Trophoblast cell (in vitro differentiated cells and primary cell): ENCODE results near the gene LBH.

Source experiments
- DNase-seq, 2 donors: peaks; one replicate each; pipeline ENCODE4 v3.0.0-alpha.2; 2016
- H2AFZ ChIP-seq: 2 replicates; pipeline ENCODE4 v1.6.1; 2013; ENCODE audit warnings: low read length, moderate library complexity, mild to moderate bottlenecking; ENCODE audit not compliant: insufficient read depth, poor library complexity
- H2AK5ac ChIP-seq: 2 replicates; pipeline ENCODE4 v1.6.1; 2013; ENCODE audit warnings: mild to moderate bottlenecking, low read length
- H2BK120ac ChIP-seq: 2 replicates; pipeline ENCODE4 v1.6.1; 2013; ENCODE audit warnings: low read length, mild to moderate bottlenecking, moderate library complexity; ENCODE audit not compliant: insufficient read depth, poor library complexity
- H2BK12ac ChIP-seq: 2 replicates; pipeline ENCODE4 v1.6.1; 2013; ENCODE audit warnings: mild to moderate bottlenecking, low read length, moderate library complexity
- H2BK5ac ChIP-seq: 2 replicates; pipeline ENCODE4 v1.6.1; 2013; ENCODE audit warnings: low read length, low read depth, moderate library complexity, mild to moderate bottlenecking; ENCODE audit not compliant: poor library complexity
- H3K14ac ChIP-seq: 2 replicates; pipeline ENCODE4 v1.6.1; 2013; ENCODE audit warnings: mild to moderate bottlenecking, low read length
- H3K18ac ChIP-seq: 2 replicates; pipeline ENCODE4 v1.6.1; 2013; ENCODE audit warnings: mild to moderate bottlenecking, low read length
- H3K23ac ChIP-seq: 2 replicates; pipeline ENCODE4 v1.6.1; 2013; ENCODE audit warnings: low read length
- H3K27ac ChIP-seq: 2 replicates; pipeline ENCODE4 v1.5.1; 2013; ENCODE audit warnings: low read depth, mild to moderate bottlenecking, inconsistent platforms, low read length, moderate library complexity
- H3K27me3 ChIP-seq: 2 replicates; pipeline ENCODE4 v1.6.1; 2013; ENCODE audit warnings: inconsistent platforms, mild to moderate bottlenecking, low read length, moderate library complexity; ENCODE audit not compliant: insufficient read depth
- H3K36me3 ChIP-seq, 2 experiments: 1 replicate in 1 of 2; 2 replicates in 1 of 2; pipeline ENCODE4 v1.6.1; 2013; ENCODE audit warnings: low read length in 2 of 2, mild to moderate bottlenecking in 2 of 2, moderate library complexity in 1 of 2; ENCODE audit not compliant: insufficient read depth in 2 of 2, control insufficient read depth in 1 of 2
- H3K4ac ChIP-seq: 2 replicates; pipeline ENCODE4 v1.6.1; 2013; ENCODE audit warnings: low read depth, mild to moderate bottlenecking, low read length, moderate library complexity
- H3K4me1 ChIP-seq, 2 experiments: 1 replicate in 1 of 2; 2 replicates in 1 of 2; pipeline ENCODE4 v1.6.1; 2013; ENCODE audit warnings: low read length in 2 of 2, mild to moderate bottlenecking in 2 of 2, moderate library complexity in 1 of 2; ENCODE audit not compliant: insufficient read depth in 2 of 2, control insufficient read depth in 1 of 2
- H3K4me2 ChIP-seq: 2 replicates; pipeline ENCODE4 v1.6.1; 2013; ENCODE audit warnings: inconsistent platforms, mild to moderate bottlenecking, low read length, moderate library complexity
- H3K4me3 ChIP-seq: 2 replicates; pipeline ENCODE4 v1.5.1; 2013; ENCODE audit warnings: mild to moderate bottlenecking, low read depth, low read length, inconsistent platforms
- H3K79me1 ChIP-seq: one replicate; pipeline ENCODE4 v1.6.1; 2013; ENCODE audit warnings: low read length
- H3K79me2 ChIP-seq: 2 replicates; pipeline ENCODE4 v1.6.1; 2013; ENCODE audit warnings: low read length, mild to moderate bottlenecking; ENCODE audit not compliant: control insufficient read depth, insufficient read depth, poor library complexity
- H3K9ac ChIP-seq: 2 replicates; pipeline ENCODE4 v1.6.1; 2013; ENCODE audit warnings: mild to moderate bottlenecking, low read length
- H3K9me3 ChIP-seq: 2 replicates; pipeline ENCODE4 v1.6.1; 2013; ENCODE audit warnings: low read depth, mild to moderate bottlenecking, control low read depth, inconsistent platforms, low read length; ENCODE audit not compliant: insufficient read depth
- H4K12ac ChIP-seq: 2 replicates; pipeline ENCODE4 v1.6.1; 2013; ENCODE audit warnings: low read depth, mild to moderate bottlenecking, low read length, moderate library complexity
- H4K8ac ChIP-seq: 2 replicates; pipeline ENCODE4 v1.6.1; 2013; ENCODE audit warnings: low read depth, mild to moderate bottlenecking, low read length, moderate library complexity
- H4K91ac ChIP-seq: one replicate; pipeline ENCODE4 v1.6.1; 2013; ENCODE audit warnings: low read depth, mild to moderate bottlenecking, low read length, moderate library complexity
- WGBS: extraction: QIAGEN DNeasy Blood & Tissue Kit; methylation state at CpG from one replicate; pipeline ENCODE4 v1.1.7; 2013; ENCODE audit warnings: missing lambda C conversion rate; ENCODE audit not compliant: insufficient read length, insufficient coverage; ENCODE audit errors: extremely low coverage; 5-methylcytosine and 5-hydroxymethylcytosine counted together

LBH gene

DNA sequence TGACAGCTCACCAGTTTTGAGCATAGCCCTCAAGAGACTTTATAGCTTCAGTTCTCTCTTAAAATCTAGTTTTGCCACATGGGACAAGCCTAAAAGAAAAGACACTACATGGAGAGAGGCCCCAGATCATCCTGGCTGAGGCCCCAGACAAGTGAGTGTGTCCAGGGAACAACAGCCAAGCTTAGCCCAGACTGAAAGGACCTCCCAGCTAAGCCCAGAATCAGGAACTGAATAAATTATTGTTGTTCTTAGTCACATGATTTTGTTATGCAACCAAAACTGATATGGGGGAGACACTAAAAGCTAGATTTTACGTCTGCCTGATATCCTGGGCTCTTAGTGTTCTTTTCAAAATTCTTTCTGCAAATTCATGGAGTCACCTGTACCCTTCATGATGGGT is 29.3 kb upstream of the LBH start:
- WGBS = no CpG with 5 or more reads among the region's 1 CpG
- no peak overlapping the region for H2BK120ac ChIP-seq
- no peak overlapping the region for H3K18ac ChIP-seq
- H3K27ac ChIP-seq = no peak overlapping the region
- H3K9ac ChIP-seq = no peak overlapping the region
- no peak overlapping the region for H2BK5ac ChIP-seq
- DNase-seq = no peak
- no peak overlapping the region for H3K14ac ChIP-seq
- H3K4me3 ChIP-seq = no peak overlapping the region
- H3K79me2 ChIP-seq = no peaks in the 10 kb centered on the region
- H3K9me3 ChIP-seq = no peaks in the 10 kb centered on the region
- no peak overlapping the region for H3K23ac ChIP-seq
- no peak overlapping the region for H3K4me2 ChIP-seq
- no peaks in the 10 kb centered on the region for H3K27me3 ChIP-seq
- no peaks in the 10 kb centered on the region for H3K79me1 ChIP-seq
- no peaks in the 10 kb centered on the region for H3K4me1 ChIP-seq
- H3K36me3 ChIP-seq = no peaks in the 10 kb centered on the region
- H3K4ac ChIP-seq = no peak overlapping the region
- no peak overlapping the region for H2AFZ ChIP-seq
- no peak overlapping the region for H2BK12ac ChIP-seq
- H4K8ac ChIP-seq = no peak overlapping the region
- H4K91ac ChIP-seq = no peak overlapping the region
- no peak overlapping the region for H4K12ac ChIP-seq
- no peak overlapping the region for H2AK5ac ChIP-seq

- H2BK12ac ChIP-seq = no peak overlapping the region
- H3K27me3 ChIP-seq = no peaks in the 10 kb centered on the region
- H2AK5ac ChIP-seq = no peak overlapping the region
- WGBS = no CpG with 5 or more reads among the region's 7 CpGs
- no peaks in the 10 kb centered on the region for H3K4me1 ChIP-seq
- H2BK5ac ChIP-seq = no peak overlapping the region
- H3K4me2 ChIP-seq = no peak overlapping the region
- no peak overlapping the region for H3K4me3 ChIP-seq
- no peak overlapping the region for H4K12ac ChIP-seq
- no peak overlapping the region for H3K18ac ChIP-seq
- no peak overlapping the region for H3K27ac ChIP-seq
- H3K4ac ChIP-seq = no peak overlapping the region
- no peaks in the 10 kb centered on the region for H3K36me3 ChIP-seq
- no peak overlapping the region for H2AFZ ChIP-seq
- H4K8ac ChIP-seq = no peak overlapping the region
- DNase-seq = no peak
- no peak overlapping the region for H3K9ac ChIP-seq
- H3K14ac ChIP-seq = no peak overlapping the region
- H3K79me1 ChIP-seq = no peaks in the 10 kb centered on the region
- H3K23ac ChIP-seq = no peak overlapping the region
- H3K79me2 ChIP-seq = no peaks in the 10 kb centered on the region
- H3K9me3 ChIP-seq = no peaks in the 10 kb centered on the region
- no peak overlapping the region for H2BK120ac ChIP-seq
- H4K91ac ChIP-seq = no peak overlapping the region
Observed at GRCh38 chr2:30203156-30203555, 28.2 kb upstream of the LBH start.

DNA sequence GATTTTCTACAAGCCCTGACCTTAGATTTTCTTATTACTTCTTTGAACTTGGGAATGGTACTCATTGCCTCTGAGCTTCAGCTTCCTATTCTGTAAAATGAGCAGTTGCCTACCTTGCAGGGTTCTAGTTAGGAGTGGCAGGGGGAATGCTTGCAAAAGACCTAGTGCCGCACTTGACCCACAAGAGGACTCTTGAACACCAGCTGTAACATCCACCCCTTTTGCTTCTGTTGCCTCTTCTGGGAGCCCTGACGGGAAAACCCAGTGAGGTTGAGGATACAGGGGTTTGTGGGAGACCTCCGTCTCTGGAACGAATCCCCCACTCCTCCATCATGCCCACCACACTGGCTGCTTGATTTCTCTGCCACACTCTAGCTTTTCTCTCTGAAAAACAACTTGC is 27.1 kb upstream of the LBH start:
- Histone ChIP-seq H3K4me2 (no peak overlapping the region), H4K91ac (no peak overlapping the region), H3K27me3 (no peaks in the 10 kb centered on the region), H2AK5ac (no peak overlapping the region), H3K23ac (no peak overlapping the region), H3K9ac (no peak overlapping the region), H2AFZ (no peak overlapping the region), H3K4me3 (no peak overlapping the region), H4K12ac (no peak overlapping the region), H3K14ac (no peak overlapping the region), H3K27ac (no peak overlapping the region), H4K8ac (no peak overlapping the region), H2BK5ac (no peak overlapping the region), H2BK120ac (no peak overlapping the region), H3K79me2 (no peaks in the 10 kb centered on the region), H3K79me1 (no peaks in the 10 kb centered on the region), H3K36me3 (no peaks in the 10 kb centered on the region), H3K4ac (no peak overlapping the region), H3K9me3 (no peaks in the 10 kb centered on the region), H3K4me1 (no peaks in the 10 kb centered on the region), H3K18ac (no peak overlapping the region), H2BK12ac (no peak overlapping the region)
- DNase-seq = no peak
- WGBS = no CpG with 5 or more reads among the region's 4 CpGs

- no peaks in the 10 kb centered on the region for H3K4me1 ChIP-seq
- no peak overlapping the region for H3K4me3 ChIP-seq
- H3K9me3 ChIP-seq = no peaks in the 10 kb centered on the region
Observed at GRCh38 chr2:30205456-30205855, 25.9 kb upstream of the LBH start.

More at GRCh38 chr2:30205456-30205855, 25.9 kb upstream of the LBH start:
- Histone ChIP-seq H3K27ac (no peak overlapping the region), H2BK12ac (no peak overlapping the region), H3K9ac (no peak overlapping the region), H3K27me3 (no peaks in the 10 kb centered on the region), H3K14ac (no peak overlapping the region), H2BK5ac (no peak overlapping the region), H2AK5ac (no peak overlapping the region), H4K91ac (no peak overlapping the region), H4K8ac (no peak overlapping the region), H3K4ac (no peak overlapping the region), H3K23ac (no peak overlapping the region), H3K36me3 (no peaks in the 10 kb centered on the region), H3K4me2 (no peak overlapping the region), H3K79me2 (no peaks in the 10 kb centered on the region), H2AFZ (no peak overlapping the region), H4K12ac (no peak overlapping the region), H2BK120ac (no peak overlapping the region), H3K79me1 (peaks cover 1% of the 10 kb centered on the region), H3K18ac (no peak overlapping the region)
- no CpG with 5 or more reads among the region's 1 CpG for WGBS
- DNase-seq = no peak
